ENCODE measurements around the gene PHACTR3.

PHACTR3 gene

GRCh38 chr20:59830665-59831023 lies 226.3 kb downstream of the PHACTR3 start:
- CTCF ChIA-PET: no interaction called here
- H3K27ac Mint-ChIP-seq: no peak overlapping the region
- no peaks in the 10 kb centered on the region for H3K4me1 Mint-ChIP-seq
- peaks cover 17% of the 10 kb centered on the region for H3K27me3 Mint-ChIP-seq
- DNase-seq: no peak
- no peaks in the 10 kb centered on the region for H3K36me3 Mint-ChIP-seq
- H3K9me3 Mint-ChIP-seq: no peaks in the 10 kb centered on the region
- H3K4me3 Mint-ChIP-seq: no peak overlapping the region

- CTCF ChIA-PET: no interaction called here
Measured at GRCh38 chr20:59831024-59831915, 226.9 kb downstream of the PHACTR3 start.

GRCh38 chr20:59831916-59832270 lies 227.6 kb downstream of the PHACTR3 start:
- Mint-ChIP-seq H3K27ac (no peak overlapping the region), H3K9me3 (no peaks in the 10 kb centered on the region), H3K4me1 (no peaks in the 10 kb centered on the region), H3K27me3 (peaks cover 29% of the 10 kb centered on the region), H3K4me3 (no peak overlapping the region), H3K36me3 (no peaks in the 10 kb centered on the region)
- CTCF ChIA-PET: no interaction called here
- no peak for DNase-seq

More at GRCh38 chr20:59831024-59831915, 226.9 kb downstream of the PHACTR3 start:
- no peaks in the 10 kb centered on the region for H3K4me1 Mint-ChIP-seq
- no peaks in the 10 kb centered on the region for H3K9me3 Mint-ChIP-seq
- H3K36me3 Mint-ChIP-seq: no peaks in the 10 kb centered on the region
- H3K27me3 Mint-ChIP-seq: peaks cover 23% of the 10 kb centered on the region
- no peak overlapping the region for H3K4me3 Mint-ChIP-seq
- DNase-seq: no peak
- H3K27ac Mint-ChIP-seq: no peak overlapping the region

- CTCF ChIA-PET: no interaction called here
- Mint-ChIP-seq H3K4me1 (no peaks in the 10 kb centered on the region), H3K4me3 (no peak overlapping the region), H3K27me3 (peaks cover 30% of the 10 kb centered on the region), H3K27ac (no peak overlapping the region), H3K36me3 (no peaks in the 10 kb centered on the region), H3K9me3 (no peaks in the 10 kb centered on the region)
- no peak for DNase-seq
Measured at GRCh38 chr20:59832406-59833363, 228.3 kb downstream of the PHACTR3 start.

GRCh38 chr20:59835057-59835447 lies 230.7 kb downstream of the PHACTR3 start:
- Mint-ChIP-seq H3K27ac (no peak overlapping the region), H3K4me3 (no peak overlapping the region), H3K27me3 (peaks cover 30% of the 10 kb centered on the region), H3K9me3 (no peaks in the 10 kb centered on the region), H3K4me1 (no peaks in the 10 kb centered on the region), H3K36me3 (no peaks in the 10 kb centered on the region)
- no peak for DNase-seq
- CTCF ChIA-PET: no interaction called here

GRCh38 chr20:59835448-59836395 lies 231.4 kb downstream of the PHACTR3 start:
- Mint-ChIP-seq H3K27ac (no peak overlapping the region), H3K9me3 (no peaks in the 10 kb centered on the region), H3K27me3 (peaks cover 30% of the 10 kb centered on the region), H3K36me3 (no peaks in the 10 kb centered on the region), H3K4me3 (no peak overlapping the region), H3K4me1 (no peaks in the 10 kb centered on the region)
- CTCF ChIA-PET: interaction anchor here (1.2 kb wide), 1 partner anchor 11 kb away, joined by 3 read pairs; no protein-coding TSS in a partner anchor
- DNase-seq: no peak

- DNase-seq: no peak
- H3K9me3 Mint-ChIP-seq: no peaks in the 10 kb centered on the region
- H3K36me3 Mint-ChIP-seq: no peaks in the 10 kb centered on the region
- no peak overlapping the region for H3K27ac Mint-ChIP-seq
- H3K4me1 Mint-ChIP-seq: no peaks in the 10 kb centered on the region
- CTCF ChIA-PET: interaction anchor here (1.2 kb wide), 1 partner anchor 12 kb away, joined by 3 read pairs; no protein-coding TSS in a partner anchor
- H3K27me3 Mint-ChIP-seq: peaks cover 30% of the 10 kb centered on the region
- H3K4me3 Mint-ChIP-seq: no peak overlapping the region
Measured at GRCh38 chr20:59836767-59837166, 232.4 kb downstream of the PHACTR3 start.

- H3K4me1 Mint-ChIP-seq: no peaks in the 10 kb centered on the region
- CTCF ChIA-PET: interaction anchor here (0.9 kb wide), 1 partner anchor 12 kb away, joined by 3 read pairs; no protein-coding TSS in a partner anchor
- H3K9me3 Mint-ChIP-seq: no peaks in the 10 kb centered on the region
- peaks cover 30% of the 10 kb centered on the region for H3K27me3 Mint-ChIP-seq
- no peak overlapping the region for H3K27ac Mint-ChIP-seq
- H3K36me3 Mint-ChIP-seq: no peaks in the 10 kb centered on the region
- H3K4me3 Mint-ChIP-seq: no peak overlapping the region
- DNase-seq: no peak
Measured at GRCh38 chr20:59837623-59838394, 233.5 kb downstream of the PHACTR3 start.

- CTCF ChIA-PET: interaction anchor here (2.6 kb wide), 1 partner anchor 10 kb away, joined by 17 read pairs; no protein-coding TSS in a partner anchor
- Mint-ChIP-seq H3K36me3 (no peaks in the 10 kb centered on the region), H3K27ac (no peak overlapping the region), H3K27me3 (peaks cover 25% of the 10 kb centered on the region), H3K4me3 (no peak overlapping the region), H3K4me1 (no peaks in the 10 kb centered on the region), H3K9me3 (no peaks in the 10 kb centered on the region)
- no peak for DNase-seq
Measured at GRCh38 chr20:59839400-59839799, 235.1 kb downstream of the PHACTR3 start.

GRCh38 chr20:59845472-59845871 lies 241.1 kb downstream of the PHACTR3 start:
- H3K27ac Mint-ChIP-seq: no peak overlapping the region
- H3K36me3 Mint-ChIP-seq: no peaks in the 10 kb centered on the region
- CTCF ChIA-PET: no interaction called here
- no peaks in the 10 kb centered on the region for H3K9me3 Mint-ChIP-seq
- no peaks in the 10 kb centered on the region for H3K4me1 Mint-ChIP-seq
- H3K27me3 Mint-ChIP-seq: no peaks in the 10 kb centered on the region
- H3K4me3 Mint-ChIP-seq: no peak overlapping the region
- no peak for DNase-seq

- no peak for DNase-seq
- CTCF ChIA-PET: interaction anchor here (3.0 to 5.3 kb wide), 2 partner anchors 8 to 65 kb away, joined by 17 to 21 read pairs; no protein-coding TSS in a partner anchor
Measured at GRCh38 chr20:59848182-59848581, 243.8 kb downstream of the PHACTR3 start.

GRCh38 chr20:59850018-59850641 lies 245.8 kb downstream of the PHACTR3 start:
- Mint-ChIP-seq H3K4me3 (no peak overlapping the region), H3K27me3 (no peaks in the 10 kb centered on the region), H3K9me3 (no peaks in the 10 kb centered on the region), H3K4me1 (no peaks in the 10 kb centered on the region), H3K36me3 (no peaks in the 10 kb centered on the region), H3K27ac (no peak overlapping the region)
- DNase-seq: no peak
- CTCF ChIA-PET: interaction anchor here (0.9 to 5.3 kb wide), 6 partner anchors 10 to 70 kb away, joined by 3 to 21 read pairs (median 4); no protein-coding TSS in a partner anchor

More at GRCh38 chr20:59848182-59848581, 243.8 kb downstream of the PHACTR3 start:
- H3K27me3 Mint-ChIP-seq: no peaks in the 10 kb centered on the region
- H3K36me3 Mint-ChIP-seq: no peaks in the 10 kb centered on the region
- no peaks in the 10 kb centered on the region for H3K4me1 Mint-ChIP-seq
- H3K27ac Mint-ChIP-seq: no peak overlapping the region
- no peaks in the 10 kb centered on the region for H3K9me3 Mint-ChIP-seq
- no peak overlapping the region for H3K4me3 Mint-ChIP-seq
